HG03565 (cell line): ENCODE results near the gene GIMAP4.
"Not testable (repeated sequence)": the region's sequence is repeated elsewhere in the genome, so short reads cannot be mapped to it uniquely, and the experiment has no call there.

Source experiments
- ATAC-seq: cut with Tn5 transposase; IDR thresholded peaks from one replicate; pipeline ENCODE4 v1.9.1; 2021; ENCODE audit warnings: mild to moderate bottlenecking, moderate library complexity; ENCODE audit not compliant: unreplicated experiment

GIMAP4 gene

GRCh38 chr7:150567169-150567568, at the start of gene GIMAP4:
Gene GIMAP4 (plus strand): TSS chr7:150567390. CDS start chr7:150569902, 2,512 bp downstream.
- no peak for ATAC-seq

GRCh38 chr7:150519310-150519709, 47.9 kb upstream of the GIMAP4 start:
- ATAC-seq, result no peak

- ATAC-seq, result no peak
Observed at GRCh38 chr7:150520145-150520544, 47.0 kb upstream of the GIMAP4 start.

GRCh38 chr7:150522931-150523330, 44.3 kb upstream of the GIMAP4 start:
- not testable (repeated sequence) for ATAC-seq

- no peak for ATAC-seq
Observed at GRCh38 chr7:150524018-150524417, 43.2 kb upstream of the GIMAP4 start.

- ATAC-seq, result no peak
Observed at GRCh38 chr7:150531704-150532103, 35.5 kb upstream of the GIMAP4 start.

GRCh38 chr7:150538259-150538658, 28.9 kb upstream of the GIMAP4 start:
- no peak for ATAC-seq

GRCh38 chr7:150553163-150553562, 14.0 kb upstream of the GIMAP4 start:
- ATAC-seq, result no peak

GRCh38 chr7:150556521-150557138, 10.6 kb upstream of the GIMAP4 start:
- ATAC-seq, result no peak

- no peak for ATAC-seq
Observed at GRCh38 chr7:150560486-150560885, 6.7 kb upstream of the GIMAP4 start.

- no peak for ATAC-seq
Observed at GRCh38 chr7:150562919-150563318, 4.3 kb upstream of the GIMAP4 start.

GRCh38 chr7:150564006-150564405, 3.2 kb upstream of the GIMAP4 start:
- ATAC-seq, result no peak

GRCh38 chr7:150564566-150564965, 2.6 kb upstream of the GIMAP4 start:
- no peak for ATAC-seq

- ATAC-seq, result no peak
Observed at GRCh38 chr7:150565239-150565638, 2.0 kb upstream of the GIMAP4 start.

GRCh38 chr7:150566123-150566522, 1.1 kb upstream of the GIMAP4 start:
- no peak for ATAC-seq

- ATAC-seq, result no peak
Observed at GRCh38 chr7:150566572-150566971, 618 bp upstream of the GIMAP4 start.

GRCh38 chr7:150567871-150568301, 696 bp downstream of the GIMAP4 start:
- no peak for ATAC-seq

- no peak for ATAC-seq
Observed at GRCh38 chr7:150568714-150569113, 1.5 kb downstream of the GIMAP4 start.

GRCh38 chr7:150569245-150569955, 2.2 kb downstream of the GIMAP4 start:
- ATAC-seq, result no peak

- no peak for ATAC-seq
Observed at GRCh38 chr7:150570556-150571465, 3.6 kb downstream of the GIMAP4 start.

GRCh38 chr7:150572496-150572895, 5.3 kb downstream of the GIMAP4 start:
- ATAC-seq, result no peak
